Fibroblast of peridontal ligament (primary cell): ENCODE measurements around the gene CYP2R1.

ENCODE experiments used
- DNase-seq: peaks from one replicate; pipeline ENCODE4 v3.0.0-alpha.2; 2010; ENCODE audit errors: extremely low read depth

CYP2R1 gene

GRCh38 chr11:14835496-14836492, 56.2 kb downstream of the CYP2R1 start:
- no peak for DNase-seq
